Heart left ventricle (tissue), 13 donors: Measurements from ENCODE around the gene ZBTB46.

Experiments
- CTCF ChIP-seq, 12 donors: fragments of 200-600 bp; sonication (generic) in 4 of 12; IDR thresholded peaks; one replicate each; pipeline versions ENCODE4 v1.5.0 to v1.8.0; 2018 to 2022; ENCODE audit warnings: antibody characterized with exemption in 12 of 12, mild to moderate bottlenecking in 5 of 12
- POLR2A ChIP-seq, 2 donors: fragments of 450-650 bp; IDR thresholded peaks; one replicate each; pipeline ENCODE4 v1.6.1; 2017; ENCODE audit warnings: antibody characterized with exemption in 2 of 2, mild to moderate bottlenecking in 2 of 2, moderate library complexity in 2 of 2
- donor health status: ischemic (EF 13 %, LVEDD 7.1; RV severe dilation, severe dysfunction).
- donor health status: DM: no; HTN: yes; CAD: no.
- donor health status: DM: no; HTN: no; CAD: no.
- donor health status: ischemic (EF 25% LVEDD 6.9; RV normal size, moderate dysfunction).
- donor health status: ischemic (EF 25% LVEDD 5.7; RV mildly dilated, moderate dysfunction).
- donor health status: ischemic (EF 35%, LVEDD 5.7; RV mildly dilated, moderate dysfunction).
- donor health status: nonischemic (EF 11% LVEDD 7.7; RV severe dilation, severe dysfunction).
- donor health status: DM: yes; HTN: yes; CAD: no.
- donor health status: PGD.
- donor health status: ischemic (EF 29% LVEDD 5.4; RV normal size, mild dysfunction).
- donor health status: nonischemic (EF 23%, LVEDD 6.1; RV moderate dilation, normal function).

DNA sequence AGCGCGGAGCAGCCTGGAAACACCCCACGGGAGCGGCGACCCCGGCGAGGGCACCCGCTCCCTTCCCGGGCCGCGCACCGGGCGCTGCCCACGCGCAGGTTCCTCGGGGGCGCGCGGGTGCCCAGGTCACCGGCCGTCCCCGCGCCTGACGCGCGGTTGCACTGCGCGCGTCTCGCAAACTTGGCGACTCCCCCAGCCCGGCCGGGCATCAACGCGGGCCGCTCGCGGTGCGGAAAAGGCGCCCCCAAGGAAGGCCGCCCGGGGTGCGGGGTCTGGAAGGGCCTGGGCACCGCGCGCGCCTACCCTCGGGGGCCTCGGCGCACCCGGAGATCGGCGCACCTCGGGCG is 555 bp upstream of the ZBTB46 start:
- no peak for TF ChIP-seq CTCF (IDR thresholded peaks at IDR 0.05)
- TF ChIP-seq POLR2A (IDR thresholded peaks at IDR 0.05), result no peak
